Uterus (tissue), 2 donors: ENCODE results near the gene ST6GALNAC3.

Source experiments
- CTCF ChIP-seq, 4 experiments: fragments of 200-600 bp in 2 of 4; fragments of 450-650 bp in 2 of 4; sonication (generic) in 2 of 4; IDR thresholded peaks; one replicate each; pipeline ENCODE4 v1.5.1; 2016 to 2019; ENCODE audit warnings: antibody characterized with exemption in 4 of 4, mild to moderate bottlenecking in 2 of 4, moderate library complexity in 1 of 4
- POLR2A ChIP-seq, 2 donors: fragments of 450-650 bp; IDR thresholded peaks; one replicate each; pipeline ENCODE4 v1.6.1; 2016; ENCODE audit warnings: antibody characterized with exemption in 2 of 2, mild to moderate bottlenecking in 1 of 2, moderate library complexity in 1 of 2

GRCh38 chr1:76238094-76238628, 163.6 kb downstream of the ST6GALNAC3 start:
- no peak for TF ChIP-seq CTCF (IDR thresholded peaks at IDR 0.05)
- TF ChIP-seq POLR2A (IDR thresholded peaks at IDR 0.05): no peak
